Measurements from ENCODE around the gene PGM2.
A peak's percentile ranks its signal among the peaks of the same experiment; 100 is the strongest.
"Not testable (repeated sequence)": the region's sequence is repeated elsewhere in the genome, so short reads cannot be mapped to it uniquely, and the experiment has no call there.

PGM2 gene

GRCh38 chr4:37826295-37827029 lies at the start of gene PGM2:
PGM2 (plus strand) TSS chr4:37826686; CDS start chr4:37826733, 47 bp downstream.
- Mint-ChIP-seq H3K36me3 (ENCODE audit: low read depth) (peaks cover 18% of the 10 kb centered on the region), H3K27me3 (ENCODE audit: low read depth) (peaks cover 11% of the 10 kb centered on the region), H3K9me3 (no peaks in the 10 kb centered on the region), H3K4me3 (peak within 1 kb of the TSS; percentile 98), H3K4me1 (ENCODE audit: low read depth) (peaks cover 28% of the 10 kb centered on the region), H3K27ac (peak within 1 kb of the TSS; percentile 90)

GRCh38 chr4:37779896-37780295 lies 46.6 kb upstream of the PGM2 start:
- no peak overlapping the region for H3K4me3 Mint-ChIP-seq
- no peaks in the 10 kb centered on the region for H3K27me3 Mint-ChIP-seq (ENCODE audit: low read depth)
- peaks cover 3% of the 10 kb centered on the region for H3K36me3 Mint-ChIP-seq (ENCODE audit: low read depth)
- H3K9me3 Mint-ChIP-seq: peaks cover 13% of the 10 kb centered on the region
- H3K4me1 Mint-ChIP-seq (ENCODE audit: low read depth): peaks cover 12% of the 10 kb centered on the region
- H3K27ac Mint-ChIP-seq: peak overlapping the region; percentile 52

GRCh38 chr4:37780444-37781130 lies 45.9 kb upstream of the PGM2 start:
- Mint-ChIP-seq H3K27me3 (ENCODE audit: low read depth) (no peaks in the 10 kb centered on the region), H3K4me1 (ENCODE audit: low read depth) (peaks cover 12% of the 10 kb centered on the region), H3K36me3 (ENCODE audit: low read depth) (peaks cover 3% of the 10 kb centered on the region), H3K9me3 (peaks cover 13% of the 10 kb centered on the region), H3K27ac (peak overlapping the region; percentile 52), H3K4me3 (no peak overlapping the region)

- Mint-ChIP-seq H3K36me3 (ENCODE audit: low read depth) (peaks cover 3% of the 10 kb centered on the region), H3K4me3 (no peak overlapping the region), H3K27me3 (ENCODE audit: low read depth) (peaks cover 3% of the 10 kb centered on the region), H3K4me1 (ENCODE audit: low read depth) (peaks cover 12% of the 10 kb centered on the region), H3K9me3 (peaks cover 13% of the 10 kb centered on the region), H3K27ac (peak overlapping the region; percentile 52)
Measured at GRCh38 chr4:37781131-37781455, 45.4 kb upstream of the PGM2 start.

GRCh38 chr4:37786267-37786666 lies 40.2 kb upstream of the PGM2 start:
- H3K4me3 Mint-ChIP-seq: not testable (repeated sequence)

DNA sequence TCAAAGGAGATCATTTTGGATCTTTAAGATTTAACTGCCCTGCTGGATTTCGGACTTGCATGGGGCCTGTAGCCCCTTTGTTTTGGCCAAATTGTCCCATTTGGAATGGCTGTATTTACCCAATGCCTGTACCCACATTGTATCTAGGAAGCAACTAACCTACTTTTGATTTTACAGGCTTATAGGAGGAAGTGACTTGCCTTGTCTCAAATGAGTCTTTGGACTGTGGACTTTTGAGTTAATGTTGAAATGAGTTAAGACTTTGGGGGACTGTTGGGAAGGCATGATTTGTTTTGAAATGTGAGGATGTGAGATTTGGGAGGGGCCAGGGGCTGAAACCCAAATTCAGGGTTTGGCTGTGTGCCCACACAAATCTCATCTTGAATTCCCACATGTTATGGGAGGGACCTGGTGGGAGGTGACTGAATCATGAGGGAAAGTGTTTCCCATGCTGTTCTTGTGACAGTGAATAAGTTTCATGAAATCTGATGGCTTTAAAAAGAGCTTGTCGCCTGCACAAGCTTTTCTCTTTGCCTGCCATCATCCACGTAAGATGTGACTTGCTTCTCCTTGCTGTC lies 38.5 kb upstream of the PGM2 start:
- peaks cover 12% of the 10 kb centered on the region for H3K27me3 Mint-ChIP-seq (ENCODE audit: low read depth)
- peaks cover 14% of the 10 kb centered on the region for H3K9me3 Mint-ChIP-seq
- not testable (repeated sequence) for H3K4me3 Mint-ChIP-seq; H3K27ac Mint-ChIP-seq; H3K4me1 Mint-ChIP-seq (ENCODE audit: low read depth); H3K36me3 Mint-ChIP-seq (ENCODE audit: low read depth)

More at GRCh38 chr4:37786267-37786666, 40.2 kb upstream of the PGM2 start:
- H3K36me3 Mint-ChIP-seq (ENCODE audit: low read depth); H3K27ac Mint-ChIP-seq; H3K27me3 Mint-ChIP-seq (ENCODE audit: low read depth); H3K4me1 Mint-ChIP-seq (ENCODE audit: low read depth): not testable (repeated sequence)
- H3K9me3 Mint-ChIP-seq: peaks cover 17% of the 10 kb centered on the region

DNA sequence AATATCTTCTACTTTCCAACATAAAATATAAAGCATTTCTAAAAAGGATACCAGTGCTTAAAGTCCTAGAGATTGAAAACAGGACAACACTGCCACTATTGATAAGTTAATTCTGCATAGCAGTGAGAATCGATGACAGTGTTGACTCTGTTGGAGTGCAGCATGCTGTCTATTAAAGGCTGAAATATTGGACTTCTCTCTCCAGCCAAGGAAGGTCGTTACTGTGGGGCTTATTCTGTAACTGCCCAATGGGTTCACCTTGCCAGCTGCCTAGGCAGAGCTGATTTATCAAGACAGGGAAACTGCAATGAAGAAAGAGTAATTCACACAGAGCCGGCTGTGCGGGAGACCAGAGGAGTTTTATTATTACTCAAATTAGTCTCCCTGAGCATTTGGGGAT lies 37.7 kb upstream of the PGM2 start:
- Mint-ChIP-seq H3K4me1 (ENCODE audit: low read depth) (no peaks in the 10 kb centered on the region), H3K4me3 (no peak overlapping the region), H3K27me3 (ENCODE audit: low read depth) (peaks cover 17% of the 10 kb centered on the region), H3K27ac (no peak overlapping the region), H3K9me3 (peaks cover 14% of the 10 kb centered on the region), H3K36me3 (ENCODE audit: low read depth) (peaks cover 1% of the 10 kb centered on the region)

- Mint-ChIP-seq H3K4me3 (no peak overlapping the region), H3K9me3 (peaks cover 10% of the 10 kb centered on the region), H3K36me3 (ENCODE audit: low read depth) (peaks cover 1% of the 10 kb centered on the region), H3K4me1 (ENCODE audit: low read depth) (no peaks in the 10 kb centered on the region), H3K27ac (no peak overlapping the region), H3K27me3 (ENCODE audit: low read depth) (peaks cover 25% of the 10 kb centered on the region)
Measured at GRCh38 chr4:37792241-37792640, 34.2 kb upstream of the PGM2 start.

- Mint-ChIP-seq H3K9me3 (peaks cover 10% of the 10 kb centered on the region), H3K27ac (no peak overlapping the region), H3K27me3 (ENCODE audit: low read depth) (peaks cover 19% of the 10 kb centered on the region), H3K4me1 (ENCODE audit: low read depth) (no peaks in the 10 kb centered on the region), H3K36me3 (ENCODE audit: low read depth) (peaks cover 1% of the 10 kb centered on the region), H3K4me3 (no peak overlapping the region)
Measured at GRCh38 chr4:37793562-37793961, 32.9 kb upstream of the PGM2 start.

DNA sequence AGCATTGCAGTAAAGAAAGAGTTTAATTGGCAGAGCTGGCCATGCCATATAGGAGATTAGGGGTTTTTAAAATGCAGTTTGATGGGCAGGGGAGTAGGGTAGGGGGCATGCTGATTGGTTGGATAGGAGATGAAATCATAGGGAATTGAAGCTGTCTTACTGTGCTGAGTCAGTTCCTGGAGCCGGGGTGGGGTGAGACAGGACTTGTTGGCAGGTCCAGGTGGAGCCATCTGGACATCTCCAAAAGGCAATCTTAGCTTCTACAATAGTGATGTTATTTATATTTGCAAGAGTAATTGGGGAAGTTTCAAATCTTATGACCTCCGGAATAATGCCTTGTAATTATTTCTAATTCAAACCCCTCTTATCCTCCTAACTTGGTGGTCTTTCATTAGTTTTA lies 32.4 kb upstream of the PGM2 start:
- peaks cover 10% of the 10 kb centered on the region for H3K9me3 Mint-ChIP-seq
- no peak overlapping the region for H3K4me3 Mint-ChIP-seq
- peaks cover 19% of the 10 kb centered on the region for H3K27me3 Mint-ChIP-seq (ENCODE audit: low read depth)
- H3K36me3 Mint-ChIP-seq (ENCODE audit: low read depth): peaks cover 1% of the 10 kb centered on the region
- no peaks in the 10 kb centered on the region for H3K4me1 Mint-ChIP-seq (ENCODE audit: low read depth)
- H3K27ac Mint-ChIP-seq: no peak overlapping the region

DNA sequence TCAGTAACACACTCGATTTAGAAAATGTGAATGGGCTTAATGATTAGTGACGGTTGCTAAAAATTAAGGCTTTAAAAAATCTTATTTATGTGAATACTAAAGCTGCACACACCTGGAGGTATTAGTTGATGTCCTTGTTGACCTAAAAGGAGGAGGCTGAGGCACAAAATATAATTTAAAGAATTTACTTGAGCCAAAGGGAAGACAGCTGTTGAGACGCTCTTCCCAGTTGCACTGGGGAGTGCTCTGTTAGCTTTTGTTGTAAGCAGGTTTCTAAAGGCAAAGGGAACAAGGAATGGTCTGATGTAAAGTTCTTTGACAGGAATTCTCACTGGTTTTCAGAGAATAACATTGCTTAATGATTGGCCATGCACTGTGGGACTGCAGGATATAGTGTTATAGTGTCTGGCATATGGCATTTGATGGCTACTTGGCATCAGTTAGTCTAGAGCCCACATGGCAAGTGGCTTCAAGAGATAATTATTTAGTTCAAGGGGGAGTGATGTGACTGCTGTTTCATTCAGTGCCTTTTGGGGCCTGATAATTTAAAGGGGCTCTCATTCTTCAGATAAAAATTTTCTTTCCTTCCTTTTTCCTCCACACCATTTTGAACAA lies 30.8 kb upstream of the PGM2 start:
- Mint-ChIP-seq H3K27me3 (ENCODE audit: low read depth) (peaks cover 24% of the 10 kb centered on the region), H3K4me3 (no peak overlapping the region), H3K4me1 (ENCODE audit: low read depth) (no peaks in the 10 kb centered on the region), H3K36me3 (ENCODE audit: low read depth) (peaks cover 1% of the 10 kb centered on the region), H3K9me3 (peaks cover 8% of the 10 kb centered on the region), H3K27ac (no peak overlapping the region)

DNA sequence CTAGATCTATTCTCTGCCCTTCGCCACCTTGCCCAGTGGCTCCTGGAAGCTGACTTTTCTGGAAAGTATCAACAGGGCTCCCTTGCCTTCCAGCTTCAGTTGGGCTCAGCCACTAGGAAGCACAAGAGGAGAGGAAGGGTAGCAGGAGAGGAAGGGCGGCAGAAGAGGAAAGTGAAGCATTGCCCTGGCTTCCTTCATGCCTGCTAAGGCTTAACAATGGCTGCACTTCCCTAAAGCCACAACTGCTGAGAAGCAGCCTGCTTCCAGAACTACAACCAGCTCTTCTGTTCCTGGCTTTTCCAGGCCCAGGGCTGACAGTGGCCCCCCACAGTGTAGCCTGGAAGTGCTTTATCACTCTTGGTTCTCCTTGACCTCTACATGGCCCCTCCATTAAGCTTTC lies 29.1 kb upstream of the PGM2 start:
- peaks cover 1% of the 10 kb centered on the region for H3K36me3 Mint-ChIP-seq (ENCODE audit: low read depth)

DNA sequence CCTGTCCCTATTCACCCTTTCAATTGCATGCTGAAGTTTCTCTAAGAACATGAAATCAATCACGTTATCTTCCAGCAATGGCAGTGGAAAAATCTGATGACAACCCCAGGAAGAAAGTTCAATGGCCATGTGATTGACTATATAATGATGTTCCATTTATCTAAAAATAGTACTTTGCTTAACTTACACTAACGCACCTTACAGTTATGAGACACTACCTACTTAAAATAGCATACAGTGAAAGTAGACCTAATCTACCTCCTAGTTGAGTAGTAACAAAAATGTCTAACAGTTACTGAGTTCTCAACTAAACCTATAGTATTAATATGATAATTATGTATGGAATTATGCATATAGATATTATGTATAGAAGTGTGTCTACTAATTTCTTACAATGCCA lies 28.6 kb upstream of the PGM2 start:
- Mint-ChIP-seq H3K9me3 (no peaks in the 10 kb centered on the region), H3K4me1 (ENCODE audit: low read depth) (no peaks in the 10 kb centered on the region), H3K36me3 (ENCODE audit: low read depth) (peaks cover under 1% of the 10 kb centered on the region), H3K27ac (no peak overlapping the region), H3K4me3 (no peak overlapping the region), H3K27me3 (ENCODE audit: low read depth) (peaks cover 22% of the 10 kb centered on the region)

More for the DNA sequence above, 29.1 kb upstream of the PGM2 start:
- peaks cover 24% of the 10 kb centered on the region for H3K27me3 Mint-ChIP-seq (ENCODE audit: low read depth)
- H3K27ac Mint-ChIP-seq: no peak overlapping the region
- H3K9me3 Mint-ChIP-seq: no peaks in the 10 kb centered on the region
- H3K4me3 Mint-ChIP-seq: no peak overlapping the region
- H3K4me1 Mint-ChIP-seq (ENCODE audit: low read depth): no peaks in the 10 kb centered on the region

DNA sequence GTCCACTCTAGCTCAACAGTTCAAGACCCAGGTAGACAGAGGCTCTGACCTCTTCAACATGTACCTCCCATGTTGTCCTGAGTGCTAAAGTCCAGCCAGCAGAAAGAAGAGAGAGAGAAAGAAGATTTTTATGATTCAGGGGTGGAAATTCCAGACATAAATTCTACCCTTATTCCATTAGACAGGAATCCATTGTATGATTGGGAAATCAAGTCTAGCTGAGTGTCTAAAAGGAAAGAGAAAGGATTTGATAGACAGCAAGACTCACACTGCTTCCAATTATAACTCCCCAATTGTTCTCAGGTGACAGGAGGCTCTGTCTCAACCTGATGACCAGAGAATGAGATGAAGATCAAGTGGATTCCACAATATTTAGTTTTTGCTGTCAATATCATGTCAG lies 27.9 kb upstream of the PGM2 start:
- H3K9me3 Mint-ChIP-seq: no peaks in the 10 kb centered on the region
- peaks cover 19% of the 10 kb centered on the region for H3K27me3 Mint-ChIP-seq (ENCODE audit: low read depth)
- no peaks in the 10 kb centered on the region for H3K4me1 Mint-ChIP-seq (ENCODE audit: low read depth)
- H3K36me3 Mint-ChIP-seq (ENCODE audit: low read depth): no peaks in the 10 kb centered on the region
- no peak overlapping the region for H3K27ac Mint-ChIP-seq
- no peak overlapping the region for H3K4me3 Mint-ChIP-seq

All from T-helper 1 cell treated with Interleukin-12 subunit alpha and Interleukin-12 subunit beta and Interleukin-4 antibody, amounts not matched to agents 30 μg/mL and 1 μg/mL, for 36 hours (primary cell).